ENCODE data around the gene HIVEP3.

DNA sequence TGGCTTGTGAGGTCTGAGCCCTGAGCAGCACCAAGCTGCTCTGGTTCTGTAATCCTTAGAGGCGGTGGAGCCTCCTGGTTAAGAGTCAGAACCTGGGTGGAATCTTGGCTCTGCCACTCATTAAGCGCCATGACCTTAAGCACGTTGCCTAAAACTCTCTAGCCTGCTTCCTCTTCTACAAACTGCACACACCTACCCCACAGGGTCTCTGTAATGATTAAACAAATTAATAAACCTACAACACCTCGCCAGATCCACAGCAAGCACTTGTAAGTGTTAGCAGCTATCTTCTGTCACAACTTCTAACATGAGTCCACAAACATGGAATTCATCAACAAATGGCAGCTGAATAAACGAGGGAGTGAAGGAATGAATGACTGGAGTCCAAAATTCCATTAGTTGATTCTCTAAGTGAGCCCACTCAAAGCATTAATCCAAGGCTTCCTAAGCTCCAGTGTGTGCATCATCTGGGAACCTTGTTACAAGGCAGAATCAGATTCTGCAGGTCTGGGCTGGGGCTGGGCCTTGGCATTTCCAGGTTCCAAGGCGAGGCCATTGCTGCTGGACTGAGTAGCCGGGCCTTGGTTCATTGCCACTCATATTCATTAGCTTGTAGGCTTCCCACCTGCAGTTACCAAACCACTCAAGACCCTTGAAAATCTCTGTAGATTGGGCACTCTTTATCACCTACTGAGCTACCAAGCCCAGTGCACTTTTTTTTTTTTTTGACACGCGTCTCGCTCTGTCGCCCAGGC is 168.6 kb downstream of the HIVEP3 start:
- TF ChIP-seq ZFP41 (tag by site-specific recombination; IDR thresholded peaks at IDR 0.05; ENCODE audit: borderline replicate concordance) (no peak), CTCF (tag by site-specific recombination; IDR thresholded peaks at IDR 0.05) (no peak), REST (tag by site-specific recombination; IDR thresholded peaks at IDR 0.05) (no peak), ZNF121 (tag by site-specific recombination; IDR thresholded peaks at IDR 0.05) (no peak), GFI1B (tag by site-specific recombination; IDR thresholded peaks at IDR 0.05) (no peak), ZNF223 (tag by site-specific recombination; IDR thresholded peaks at IDR 0.05) (no peak), ZNF138 (tag by site-specific recombination; IDR thresholded peaks at IDR 0.05; ENCODE audit: borderline replicate concordance) (no peak), ZNF777 (tag by site-specific recombination; IDR thresholded peaks at IDR 0.05; ENCODE audit: borderline replicate concordance) (no peak), ZNF558 (tag by site-specific recombination; IDR thresholded peaks at IDR 0.05) (no peak), REPIN1 (tag by site-specific recombination; IDR thresholded peaks at IDR 0.05; ENCODE audit: low read depth) (no peak), ZNF274 (IDR thresholded peaks at IDR 0.05; ENCODE audit: low read length) (no peak), ZNF274 (tag by site-specific recombination; IDR thresholded peaks at IDR 0.05; ENCODE audit: borderline replicate concordance) (no peak), TRIM28 (IDR thresholded peaks at IDR 0.05; ENCODE audit: borderline replicate concordance, low read length) (no peak), ZNF701 (tag by site-specific recombination; IDR thresholded peaks at IDR 0.05) (no peak)

Measured in HEK293 (cell line).